Hepatocyte (in vitro differentiated cells): ENCODE results near the gene FAM20C. TPM values are rescaled to one million over a fixed set of nuclear protein-coding genes. Genes with fewer than 3 reads are reported as not detected.
A peak's percentile ranks its signal among the peaks of the same experiment; 100 is the strongest.

Source experiments
- DNase-seq: peaks from one replicate; pipeline ENCODE4 v3.0.0-alpha.2; 2016; ENCODE audit warnings: low spot score
- H2AFZ ChIP-seq: fragments of 200-600 bp; sonication (generic); 2 replicates; pipeline ENCODE4 v1.6.0; 2016; ENCODE audit warnings: antibody characterized with exemption, mild to moderate bottlenecking
- H3K27ac ChIP-seq: fragments of 200-600 bp; sonication (generic); 2 replicates; pipeline ENCODE4 v1.5.1; 2016; ENCODE audit warnings: mild to moderate bottlenecking
- H3K27me3 ChIP-seq: fragments of 200-600 bp; sonication (generic); 2 replicates; pipeline ENCODE4 v1.6.1; 2016
- H3K36me3 ChIP-seq: fragments of 200-600 bp; sonication (generic); replicated peaks from 2 replicates; pipeline ENCODE4 v1.5.1; 2016; ENCODE audit warnings: low read depth; ENCODE audit not compliant: insufficient read depth
- H3K4me1 ChIP-seq: fragments of 200-600 bp; sonication (generic); 2 replicates; pipeline ENCODE4 v1.5.1; 2016; ENCODE audit warnings: mild to moderate bottlenecking, moderate library complexity; ENCODE audit not compliant: insufficient read depth
- H3K4me2 ChIP-seq: fragments of 200-600 bp; sonication (generic); 2 replicates; pipeline ENCODE4 v1.6.0; 2016
- H3K4me3 ChIP-seq: fragments of 200-600 bp; sonication (generic); 2 replicates; pipeline ENCODE4 v1.5.1; 2016; ENCODE audit warnings: mild to moderate bottlenecking
- H3K79me2 ChIP-seq: fragments of 200-600 bp; sonication (generic); 2 replicates; pipeline ENCODE4 v1.6.0; 2017; ENCODE audit warnings: mild to moderate bottlenecking
- H3K9me2 ChIP-seq: fragments of 200-600 bp; sonication (generic); replicated peaks from 2 replicates; pipeline ENCODE4 v1.6.0; 2017; ENCODE audit warnings: mild to moderate bottlenecking; ENCODE audit not compliant: insufficient read depth
- H3K9me3 ChIP-seq: fragments of 200-600 bp; sonication (generic); 2 replicates; pipeline ENCODE4 v1.5.1; 2016; ENCODE audit warnings: low read depth, mild to moderate bottlenecking
- H4K20me1 ChIP-seq: fragments of 200-600 bp; sonication (generic); 2 replicates; pipeline ENCODE4 v1.6.0; 2016; ENCODE audit warnings: mild to moderate bottlenecking; ENCODE audit not compliant: insufficient read depth, poor library complexity, severe bottlenecking
- EZH2 ChIP-seq: fragments of 200-600 bp; sonication (generic); IDR thresholded peaks from 2 replicates; pipeline ENCODE4 v1.6.1; 2016; ENCODE audit warnings: antibody characterized with exemption, mild to moderate bottlenecking, borderline replicate concordance
- EZH2phosphoT487 ChIP-seq: fragments of 200-600 bp; sonication (generic); IDR thresholded peaks from one replicate; pipeline ENCODE4 v1.6.1; 2018; ENCODE audit warnings: antibody characterized with exemption, mild to moderate bottlenecking, low read depth, moderate library complexity; ENCODE audit not compliant: unreplicated experiment, severe bottlenecking
- WGBS: methylation state at CpG from one replicate; pipeline ENCODE4 v1.1.6; 2016; ENCODE audit warnings: low lambda C conversion rate; ENCODE audit errors: missing lambda C conversion rate; 5-methylcytosine and 5-hydroxymethylcytosine counted together
- polyA plus RNA-seq: library from polyadenylated mRNA; unstranded; fragments of >200 nt; fragmentation: Nextera tagmentation; extraction: Ambion mirVana; gene quantifications from 2 replicates; pipeline ENCODE4 v1.2.1, GENCODE V29; 2016
- total RNA-seq: library from RNA; depleted of rRNA; stranded (reverse); fragments of >200 nt; gene quantifications from 2 replicates; pipeline ENCODE4 v1.2.3, GENCODE V29; 2014
- TF ChIP-seq, protein P1 (sequence below): fragments of 200-600 bp; sonication (generic); IDR thresholded peaks from 2 replicates; pipeline ENCODE4 v1.5.1; 2016; ENCODE audit warnings: antibody characterized with exemption, mild to moderate bottlenecking; ENCODE audit not compliant: poor library complexity

The FAM20C gene
- total and polyA plus RNA-seq, 2 experiments from 2014 or later: 24.4 to 42.5 TPM

DNA sequence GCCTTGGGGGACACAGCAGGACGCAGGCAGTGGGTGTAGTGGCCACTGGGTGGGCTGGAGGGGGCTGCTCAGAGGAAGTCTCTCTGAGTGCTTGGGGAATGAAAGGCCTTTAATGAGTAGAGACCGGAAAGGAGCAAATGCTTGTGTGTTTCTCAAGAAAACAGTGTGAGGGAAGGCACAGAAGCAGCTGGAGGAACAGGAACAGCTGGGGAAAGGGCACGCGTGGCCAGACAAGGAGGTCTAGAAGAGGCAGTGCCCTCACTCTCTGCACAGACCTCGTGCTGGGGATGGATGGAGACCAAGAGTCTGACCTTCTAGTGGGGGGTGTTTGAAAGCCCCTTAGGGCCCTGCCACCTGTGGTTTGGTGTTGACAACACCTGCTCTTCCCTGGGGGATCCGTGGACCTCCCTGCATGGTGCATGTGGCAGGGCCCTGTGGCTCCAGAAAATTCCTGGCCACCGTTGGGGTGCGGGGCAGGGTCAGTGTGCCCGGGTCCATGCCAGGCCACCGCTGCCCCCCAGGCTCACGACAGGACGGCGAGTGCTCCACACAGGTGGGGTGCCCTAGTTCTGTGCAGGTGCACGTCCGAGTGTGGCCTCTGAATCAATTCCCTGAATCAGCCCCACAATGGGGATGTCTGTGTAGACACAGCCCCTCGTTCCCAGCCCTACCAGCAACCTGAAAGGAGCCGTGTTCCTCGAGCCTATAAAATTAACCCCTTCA, 25.9 kb upstream of the FAM20C start:
- TF ChIP-seq EZH2 (no peak), EZH2phosphoT487 (no peak)
- TF ChIP-seq, protein P1, sequence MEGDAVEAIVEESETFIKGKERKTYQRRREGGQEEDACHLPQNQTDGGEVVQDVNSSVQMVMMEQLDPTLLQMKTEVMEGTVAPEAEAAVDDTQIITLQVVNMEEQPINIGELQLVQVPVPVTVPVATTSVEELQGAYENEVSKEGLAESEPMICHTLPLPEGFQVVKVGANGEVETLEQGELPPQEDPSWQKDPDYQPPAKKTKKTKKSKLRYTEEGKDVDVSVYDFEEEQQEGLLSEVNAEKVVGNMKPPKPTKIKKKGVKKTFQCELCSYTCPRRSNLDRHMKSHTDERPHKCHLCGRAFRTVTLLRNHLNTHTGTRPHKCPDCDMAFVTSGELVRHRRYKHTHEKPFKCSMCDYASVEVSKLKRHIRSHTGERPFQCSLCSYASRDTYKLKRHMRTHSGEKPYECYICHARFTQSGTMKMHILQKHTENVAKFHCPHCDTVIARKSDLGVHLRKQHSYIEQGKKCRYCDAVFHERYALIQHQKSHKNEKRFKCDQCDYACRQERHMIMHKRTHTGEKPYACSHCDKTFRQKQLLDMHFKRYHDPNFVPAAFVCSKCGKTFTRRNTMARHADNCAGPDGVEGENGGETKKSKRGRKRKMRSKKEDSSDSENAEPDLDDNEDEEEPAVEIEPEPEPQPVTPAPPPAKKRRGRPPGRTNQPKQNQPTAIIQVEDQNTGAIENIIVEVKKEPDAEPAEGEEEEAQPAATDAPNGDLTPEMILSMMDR: no peak
- Histone ChIP-seq H3K4me2 (peak overlapping the region; percentile 25), H3K36me3 (no peaks in the 10 kb centered on the region), H3K9me3 (no peaks in the 10 kb centered on the region), H3K4me1 (peaks cover 34% of the 10 kb centered on the region), H3K9me2 (no peaks in the 10 kb centered on the region), H2AFZ (peak overlapping the region; percentile 69), H3K27me3 (no peaks in the 10 kb centered on the region), H3K79me2 (no peaks in the 10 kb centered on the region), H3K4me3 (no peak overlapping the region), H4K20me1 (no peaks in the 10 kb centered on the region), H3K27ac (peak overlapping the region; percentile 93)
- WGBS: 67% methylated on average over 18 of the region's 18 CpGs
- DNase-seq: peak; percentile 37

GRCh38 chr7:167090-167855, 25.1 kb upstream of the FAM20C start:
- Histone ChIP-seq H4K20me1 (no peaks in the 10 kb centered on the region), H2AFZ (no peak overlapping the region), H3K4me2 (no peak overlapping the region), H3K9me2 (no peaks in the 10 kb centered on the region), H3K79me2 (no peaks in the 10 kb centered on the region), H3K4me3 (no peak overlapping the region), H3K4me1 (peaks cover 34% of the 10 kb centered on the region), H3K36me3 (no peaks in the 10 kb centered on the region), H3K27ac (peak overlapping the region; percentile 93), H3K9me3 (no peaks in the 10 kb centered on the region), H3K27me3 (no peaks in the 10 kb centered on the region)
- WGBS: 85% methylated on average over 24 of the region's 25 CpGs
- TF ChIP-seq, protein P1: no peak
- TF ChIP-seq EZH2phosphoT487: no peak
- TF ChIP-seq EZH2: no peak
- DNase-seq: no peak

GRCh38 chr7:167976-168791, 24.2 kb upstream of the FAM20C start:
- no peak overlapping the region for H2AFZ ChIP-seq
- H3K4me2 ChIP-seq: no peak overlapping the region
- no peaks in the 10 kb centered on the region for H3K36me3 ChIP-seq
- H4K20me1 ChIP-seq: no peaks in the 10 kb centered on the region
- H3K4me3 ChIP-seq: no peak overlapping the region
- no peak for DNase-seq
- no peaks in the 10 kb centered on the region for H3K9me2 ChIP-seq
- H3K79me2 ChIP-seq: no peaks in the 10 kb centered on the region
- no peaks in the 10 kb centered on the region for H3K9me3 ChIP-seq
- H3K27me3 ChIP-seq: no peaks in the 10 kb centered on the region
- H3K27ac ChIP-seq: no peak overlapping the region
- peaks cover 36% of the 10 kb centered on the region for H3K4me1 ChIP-seq
- no peak for TF ChIP-seq EZH2phosphoT487
- no peak for TF ChIP-seq EZH2
- TF ChIP-seq, protein P1: no peak
- WGBS: 91% methylated on average over 31 of the region's 31 CpGs
